Stimulated activated CD8-positive, alpha-beta memory T cell treated with anti-CD3 and anti-CD28 coated beads, Interleukin-4, amount 100 ng/mL, for 1 hour (primary cell): ENCODE data around the gene FAM90A26.
"Not testable (repeated sequence)": the region's sequence is repeated elsewhere in the genome, so short reads cannot be mapped to it uniquely, and the experiment has no call there.

Experiments used
- DNase-seq, 2 donors: peaks; one replicate each; pipeline ENCODE4 v3.0.0-alpha.2; 2020; ENCODE audit warnings: low read depth in 2 of 2, low spot score in 1 of 2

Gene FAM90A26

GRCh38 chr4:9155101-9155886 is 14.9 kb upstream of the FAM90A26 start:
- not testable (repeated sequence) for DNase-seq

- DNase-seq, result not testable (repeated sequence)
Observed at GRCh38 chr4:9158392-9158791, 11.8 kb upstream of the FAM90A26 start.

GRCh38 chr4:9160046-9160445 is 10.2 kb upstream of the FAM90A26 start:
- not testable (repeated sequence) for DNase-seq

GRCh38 chr4:9165990-9166389 is 4.2 kb upstream of the FAM90A26 start:
- DNase-seq, result not testable (repeated sequence)

GRCh38 chr4:9210357-9210756 is 40.1 kb downstream of the FAM90A26 start, which contains the start of gene USP17L10:
USP17L10 (plus strand) TSS chr4:9210657; CDS start chr4:9210657, 0 bp downstream.
- DNase-seq, result not testable (repeated sequence)

GRCh38 chr4:9214701-9215100 is 44.5 kb downstream of the FAM90A26 start:
- DNase-seq, result not testable (repeated sequence)

- DNase-seq, result not testable (repeated sequence)
Observed at GRCh38 chr4:9215105-9215504, 44.9 kb downstream of the FAM90A26 start, which contains the start of gene USP17L11. USP17L11 (plus strand) TSS chr4:9215405; CDS start chr4:9215405, 0 bp downstream.

- DNase-seq, result not testable (repeated sequence)
Observed at GRCh38 chr4:9219852-9220251, 49.6 kb downstream of the FAM90A26 start, which contains the start of gene USP17L12. USP17L12 (plus strand) TSS chr4:9220152; CDS start chr4:9220152, 0 bp downstream.

- DNase-seq, result not testable (repeated sequence)
Observed at GRCh38 chr4:9224596-9224995, 54.4 kb downstream of the FAM90A26 start, which contains the start of gene USP17L13. USP17L13 (plus strand) TSS chr4:9224896; CDS start chr4:9224896, 0 bp downstream.
